Measurements from ENCODE around the gene RNASE1.

DNA sequence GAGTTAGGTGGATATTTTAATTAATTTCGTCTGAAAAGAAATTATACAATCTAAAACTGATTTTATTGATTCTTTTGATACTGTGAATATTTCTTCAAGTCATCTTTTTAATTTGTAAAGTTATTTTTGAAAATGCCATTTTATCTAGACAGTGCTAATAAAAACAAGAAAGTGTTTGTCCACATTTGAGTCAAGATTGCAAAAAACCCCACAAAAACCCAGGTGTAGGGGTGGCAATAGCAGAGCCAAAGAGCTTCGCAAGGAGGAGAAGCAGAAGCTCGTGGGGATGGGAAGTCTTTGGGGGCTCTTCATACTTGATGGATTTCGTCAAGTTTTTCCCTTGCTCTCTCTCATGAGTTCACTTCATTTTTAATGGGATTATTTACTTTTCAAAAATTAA, 15.6 kb downstream of the RNASE1 start:
- TF ChIP-seq, protein P1, sequence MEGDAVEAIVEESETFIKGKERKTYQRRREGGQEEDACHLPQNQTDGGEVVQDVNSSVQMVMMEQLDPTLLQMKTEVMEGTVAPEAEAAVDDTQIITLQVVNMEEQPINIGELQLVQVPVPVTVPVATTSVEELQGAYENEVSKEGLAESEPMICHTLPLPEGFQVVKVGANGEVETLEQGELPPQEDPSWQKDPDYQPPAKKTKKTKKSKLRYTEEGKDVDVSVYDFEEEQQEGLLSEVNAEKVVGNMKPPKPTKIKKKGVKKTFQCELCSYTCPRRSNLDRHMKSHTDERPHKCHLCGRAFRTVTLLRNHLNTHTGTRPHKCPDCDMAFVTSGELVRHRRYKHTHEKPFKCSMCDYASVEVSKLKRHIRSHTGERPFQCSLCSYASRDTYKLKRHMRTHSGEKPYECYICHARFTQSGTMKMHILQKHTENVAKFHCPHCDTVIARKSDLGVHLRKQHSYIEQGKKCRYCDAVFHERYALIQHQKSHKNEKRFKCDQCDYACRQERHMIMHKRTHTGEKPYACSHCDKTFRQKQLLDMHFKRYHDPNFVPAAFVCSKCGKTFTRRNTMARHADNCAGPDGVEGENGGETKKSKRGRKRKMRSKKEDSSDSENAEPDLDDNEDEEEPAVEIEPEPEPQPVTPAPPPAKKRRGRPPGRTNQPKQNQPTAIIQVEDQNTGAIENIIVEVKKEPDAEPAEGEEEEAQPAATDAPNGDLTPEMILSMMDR (IDR thresholded peaks at IDR 0.05) = no peak
- TF ChIP-seq EZH2 (IDR thresholded peaks at IDR 0.05; ENCODE audit: borderline replicate concordance, insufficient read depth, low read depth, low read length, poor library complexity, severe bottlenecking) = no peak

All from B cell (primary cell).